Measurements from ENCODE around the gene MARK2.

DNA sequence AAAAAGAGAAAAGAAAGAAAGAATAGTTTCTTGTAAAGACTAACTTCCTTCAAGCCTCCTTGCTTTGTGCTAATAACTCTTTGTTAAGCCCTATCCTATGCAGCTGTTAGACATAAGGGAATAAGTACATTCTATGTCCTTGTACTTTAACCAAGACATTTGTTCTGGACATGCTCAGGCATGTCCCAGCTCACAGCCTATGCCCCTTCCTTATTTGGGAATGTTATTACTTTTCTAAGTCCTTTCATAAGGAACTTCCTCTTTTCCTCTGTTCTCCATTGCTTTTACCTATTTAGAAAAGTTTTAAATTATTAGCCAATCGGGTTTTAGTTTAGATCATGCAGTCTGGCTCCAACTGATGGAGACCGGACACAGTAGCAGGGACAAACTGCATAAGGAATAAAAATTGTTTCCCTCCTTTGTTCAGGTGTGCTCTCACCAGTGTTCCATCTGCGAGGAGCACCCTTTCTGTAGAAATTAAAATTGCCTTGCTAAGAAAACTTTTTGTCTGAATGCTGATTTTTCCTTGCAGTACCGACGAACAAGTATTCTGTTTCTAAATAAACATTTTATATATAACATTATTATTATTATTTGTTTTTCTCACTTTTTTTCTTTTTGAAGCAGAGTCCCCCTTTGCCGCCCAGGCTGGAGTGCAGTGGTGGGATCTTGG lies 47.3 kb upstream of the MARK2 start:
- TF ChIP-seq STAT1 (conservative IDR thresholded peaks at IDR 0.05) (no peak), JUNB (IDR thresholded peaks at IDR 0.05) (no peak), NFYA (IDR thresholded peaks at IDR 0.05; ENCODE audit: borderline replicate concordance, low read depth, low read length) (no peak), ZNF622 (IDR thresholded peaks at IDR 0.05) (no peak), ZNF274 (IDR thresholded peaks at IDR 0.05; ENCODE audit: insufficient read depth, insufficient read length) (no peak), ZSCAN29 (IDR thresholded peaks at IDR 0.05) (no peak), CREB1 (IDR thresholded peaks at IDR 0.05; ENCODE audit: low read depth) (no peak), PML (IDR thresholded peaks at IDR 0.05; ENCODE audit: low read length) (no peak), CEBPB (IDR thresholded peaks at IDR 0.05; ENCODE audit: borderline replicate concordance in 1 of 2, low read depth in 2 of 2, low read length in 2 of 2) (no peak), SRF (IDR thresholded peaks at IDR 0.05; ENCODE audit: low read depth in 2 of 2, low read length in 2 of 2) (no peak), PAX5 (IDR thresholded peaks at IDR 0.05; ENCODE audit: borderline replicate concordance, low read depth, low read length) (no peak)
- TF ChIP-seq, protein P1, sequence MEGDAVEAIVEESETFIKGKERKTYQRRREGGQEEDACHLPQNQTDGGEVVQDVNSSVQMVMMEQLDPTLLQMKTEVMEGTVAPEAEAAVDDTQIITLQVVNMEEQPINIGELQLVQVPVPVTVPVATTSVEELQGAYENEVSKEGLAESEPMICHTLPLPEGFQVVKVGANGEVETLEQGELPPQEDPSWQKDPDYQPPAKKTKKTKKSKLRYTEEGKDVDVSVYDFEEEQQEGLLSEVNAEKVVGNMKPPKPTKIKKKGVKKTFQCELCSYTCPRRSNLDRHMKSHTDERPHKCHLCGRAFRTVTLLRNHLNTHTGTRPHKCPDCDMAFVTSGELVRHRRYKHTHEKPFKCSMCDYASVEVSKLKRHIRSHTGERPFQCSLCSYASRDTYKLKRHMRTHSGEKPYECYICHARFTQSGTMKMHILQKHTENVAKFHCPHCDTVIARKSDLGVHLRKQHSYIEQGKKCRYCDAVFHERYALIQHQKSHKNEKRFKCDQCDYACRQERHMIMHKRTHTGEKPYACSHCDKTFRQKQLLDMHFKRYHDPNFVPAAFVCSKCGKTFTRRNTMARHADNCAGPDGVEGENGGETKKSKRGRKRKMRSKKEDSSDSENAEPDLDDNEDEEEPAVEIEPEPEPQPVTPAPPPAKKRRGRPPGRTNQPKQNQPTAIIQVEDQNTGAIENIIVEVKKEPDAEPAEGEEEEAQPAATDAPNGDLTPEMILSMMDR (IDR thresholded peaks at IDR 0.05 in 2 of 3, conservative IDR thresholded peaks at IDR 0.05 in 1 of 3; ENCODE audit: control insufficient read depth in 2 of 3, extremely low read depth in 1 of 3, insufficient read depth in 1 of 3, low read depth in 3 of 3, low read length in 3 of 3) = no peak
- TF ChIP-seq, protein P2, sequence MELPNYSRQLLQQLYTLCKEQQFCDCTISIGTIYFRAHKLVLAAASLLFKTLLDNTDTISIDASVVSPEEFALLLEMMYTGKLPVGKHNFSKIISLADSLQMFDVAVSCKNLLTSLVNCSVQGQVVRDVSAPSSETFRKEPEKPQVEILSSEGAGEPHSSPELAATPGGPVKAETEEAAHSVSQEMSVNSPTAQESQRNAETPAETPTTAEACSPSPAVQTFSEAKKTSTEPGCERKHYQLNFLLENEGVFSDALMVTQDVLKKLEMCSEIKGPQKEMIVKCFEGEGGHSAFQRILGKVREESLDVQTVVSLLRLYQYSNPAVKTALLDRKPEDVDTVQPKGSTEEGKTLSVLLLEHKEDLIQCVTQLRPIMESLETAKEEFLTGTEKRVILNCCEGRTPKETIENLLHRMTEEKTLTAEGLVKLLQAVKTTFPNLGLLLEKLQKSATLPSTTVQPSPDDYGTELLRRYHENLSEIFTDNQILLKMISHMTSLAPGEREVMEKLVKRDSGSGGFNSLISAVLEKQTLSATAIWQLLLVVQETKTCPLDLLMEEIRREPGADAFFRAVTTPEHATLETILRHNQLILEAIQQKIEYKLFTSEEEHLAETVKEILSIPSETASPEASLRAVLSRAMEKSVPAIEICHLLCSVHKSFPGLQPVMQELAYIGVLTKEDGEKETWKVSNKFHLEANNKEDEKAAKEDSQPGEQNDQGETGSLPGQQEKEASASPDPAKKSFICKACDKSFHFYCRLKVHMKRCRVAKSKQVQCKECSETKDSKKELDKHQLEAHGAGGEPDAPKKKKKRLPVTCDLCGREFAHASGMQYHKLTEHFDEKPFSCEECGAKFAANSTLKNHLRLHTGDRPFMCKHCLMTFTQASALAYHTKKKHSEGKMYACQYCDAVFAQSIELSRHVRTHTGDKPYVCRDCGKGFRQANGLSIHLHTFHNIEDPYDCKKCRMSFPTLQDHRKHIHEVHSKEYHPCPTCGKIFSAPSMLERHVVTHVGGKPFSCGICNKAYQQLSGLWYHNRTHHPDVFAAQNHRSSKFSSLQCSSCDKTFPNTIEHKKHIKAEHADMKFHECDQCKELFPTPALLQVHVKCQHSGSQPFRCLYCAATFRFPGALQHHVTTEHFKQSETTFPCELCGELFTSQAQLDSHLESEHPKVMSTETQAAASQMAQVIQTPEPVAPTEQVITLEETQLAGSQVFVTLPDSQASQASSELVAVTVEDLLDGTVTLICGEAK (IDR thresholded peaks at IDR 0.05; ENCODE audit: borderline replicate concordance) = no peak

Data from GM12878 (cell line).